GM18520 (cell line): Measurements from ENCODE around the gene NCOA3.
"Not testable (repeated sequence)": the region's sequence is repeated elsewhere in the genome, so short reads cannot be mapped to it uniquely, and the experiment has no call there.

ENCODE experiments used
- ATAC-seq: cut with Tn5 transposase; IDR thresholded peaks from one replicate; pipeline ENCODE4 v1.9.1; 2021; ENCODE audit not compliant: unreplicated experiment

Gene NCOA3

GRCh38 chr20:47500082-47500481 lies 1.6 kb upstream of the NCOA3 start:
- ATAC-seq = not testable (repeated sequence)

DNA sequence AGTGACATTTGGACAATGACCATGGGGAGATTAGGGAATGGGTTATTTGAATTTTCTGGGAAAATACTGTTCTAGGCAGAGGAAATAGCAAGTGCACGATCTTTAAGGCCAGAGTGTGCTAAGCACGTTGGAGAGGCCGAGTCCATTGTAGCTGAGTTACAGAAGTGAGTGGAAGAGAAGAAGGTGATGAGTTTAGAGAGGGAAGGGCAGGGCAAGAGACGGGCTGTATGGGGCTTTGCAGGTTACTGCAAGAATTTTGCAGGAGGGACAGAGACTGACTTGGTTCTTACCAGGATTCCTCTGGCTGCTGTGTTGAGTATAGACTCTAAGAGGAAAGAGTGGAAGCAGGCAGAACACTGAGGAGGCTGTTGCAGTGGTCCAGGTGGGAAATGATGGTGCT lies 1.1 kb upstream of the NCOA3 start:
- ATAC-seq = no peak

DNA sequence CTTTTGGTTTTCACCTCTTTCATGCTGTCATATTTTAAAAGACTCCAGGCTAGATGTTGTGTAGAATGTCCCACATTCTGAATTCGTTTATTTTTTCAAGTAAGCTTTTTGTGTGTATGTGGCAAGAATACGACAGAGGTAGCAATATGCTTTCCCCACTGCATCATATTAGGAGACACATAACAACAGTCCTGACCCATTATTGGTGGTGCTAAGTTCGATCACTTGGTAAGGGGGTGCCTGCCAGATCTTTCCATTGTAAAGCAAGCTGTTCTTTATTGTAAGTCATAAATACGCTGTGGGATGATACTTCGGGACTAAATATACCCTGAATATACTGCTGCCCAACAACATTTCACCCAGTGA lies 588 bp upstream of the NCOA3 start:
- ATAC-seq = no peak

DNA sequence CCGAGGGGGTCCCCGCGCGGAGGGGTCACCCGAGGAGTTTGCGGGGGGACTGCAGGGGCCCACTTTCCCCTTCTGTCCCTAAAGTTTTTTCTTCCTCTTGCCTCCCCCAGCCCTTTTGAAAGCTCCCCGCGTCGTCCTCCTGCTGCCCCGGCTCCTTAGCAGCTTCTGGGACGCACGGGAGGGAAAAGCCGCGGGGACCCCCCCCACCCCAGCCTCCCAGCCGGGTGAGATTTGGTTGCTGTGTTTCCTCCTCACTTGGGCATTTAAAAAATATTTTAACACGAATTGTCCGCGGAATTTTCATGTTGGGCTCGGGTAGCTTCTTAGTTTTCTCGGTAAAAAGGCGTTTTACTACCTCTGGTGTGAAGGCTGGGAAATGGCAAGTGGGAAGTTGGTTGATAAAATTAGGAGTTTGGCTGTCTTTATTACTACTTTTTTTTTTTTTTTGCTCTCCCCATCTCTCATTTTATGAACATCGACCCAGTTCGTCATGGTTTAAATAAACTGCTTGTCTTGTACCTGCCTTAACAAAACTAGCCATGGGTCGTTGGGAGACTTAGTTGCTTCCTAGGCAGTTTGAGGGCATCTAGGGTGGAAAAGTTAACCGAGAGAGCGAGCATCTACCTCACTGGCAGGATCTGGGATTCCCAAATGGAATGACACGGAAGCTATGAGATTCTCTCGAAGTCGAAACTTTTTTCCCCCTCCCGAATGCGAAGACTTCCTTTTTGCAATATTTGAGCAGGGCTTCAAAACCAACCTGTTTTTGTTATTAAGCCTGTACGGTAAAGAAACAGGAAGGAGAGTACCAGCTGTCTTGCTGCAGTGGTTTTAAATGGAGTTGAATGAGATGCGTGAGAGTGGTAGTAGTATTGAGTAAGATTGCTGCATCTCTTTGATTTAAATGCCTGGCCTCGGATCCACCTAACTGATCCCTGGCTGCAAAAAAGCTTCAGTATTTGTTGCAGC lies 868 bp downstream of the NCOA3 start:
- no peak for ATAC-seq

GRCh38 chr20:47503685-47504084 lies 2.0 kb downstream of the NCOA3 start:
- ATAC-seq = no peak

DNA sequence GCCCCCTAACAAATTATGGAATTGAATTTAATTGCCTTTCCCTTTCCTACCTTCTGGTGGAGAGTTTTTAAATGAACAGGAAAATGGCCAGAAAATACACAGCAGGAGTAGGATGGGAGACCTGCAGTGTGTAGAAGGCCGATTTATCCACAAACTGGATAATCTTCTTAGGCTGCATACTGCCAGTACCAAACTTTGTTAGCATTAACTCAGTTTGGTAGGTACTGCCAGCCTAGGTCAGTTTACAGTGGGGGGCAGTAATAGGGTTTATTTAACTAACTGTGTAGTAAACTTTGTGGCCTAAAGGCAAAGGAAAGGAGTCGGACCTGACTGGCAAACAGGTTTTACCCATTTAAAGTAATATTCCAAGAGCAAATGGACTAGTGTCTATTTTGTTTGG lies 4.6 kb downstream of the NCOA3 start:
- ATAC-seq = no peak

GRCh38 chr20:47506850-47507249 lies 5.2 kb downstream of the NCOA3 start:
- ATAC-seq = no peak

DNA sequence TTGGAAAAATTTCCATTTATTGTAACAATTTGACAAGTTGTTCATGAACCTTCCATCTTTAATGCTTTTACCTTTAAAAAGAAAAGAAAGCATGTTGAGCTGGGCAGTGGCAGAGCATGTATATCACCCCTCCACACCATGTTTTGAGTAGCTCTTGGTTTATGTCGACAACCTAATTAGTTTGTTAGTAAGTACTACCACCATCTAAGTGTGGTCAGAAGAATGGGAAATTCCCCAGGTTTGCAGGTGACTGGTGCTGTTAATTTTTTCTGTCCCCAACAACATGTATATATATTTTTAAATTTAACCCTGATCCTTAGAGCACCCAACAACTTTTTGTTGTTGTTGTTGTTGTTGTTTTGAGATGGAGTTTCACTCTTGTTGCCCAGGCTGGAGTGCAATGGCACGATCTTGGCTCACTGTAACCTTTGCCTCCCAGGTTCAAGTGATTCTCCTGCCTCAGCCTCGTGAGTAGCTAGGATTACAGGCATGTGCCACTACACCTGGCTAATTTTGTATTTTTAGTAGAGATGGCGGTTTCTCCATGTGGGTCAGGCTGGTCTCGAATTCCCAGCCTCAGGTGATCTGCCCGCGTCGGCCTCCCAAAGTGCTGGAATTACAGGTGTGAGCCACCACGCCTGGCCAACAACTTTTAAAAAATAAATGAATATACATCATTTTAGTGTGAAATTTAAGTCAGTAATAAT lies 5.7 kb downstream of the NCOA3 start:
- ATAC-seq = not testable (repeated sequence)

GRCh38 chr20:47508278-47508677 lies 6.6 kb downstream of the NCOA3 start:
- ATAC-seq = no peak

DNA sequence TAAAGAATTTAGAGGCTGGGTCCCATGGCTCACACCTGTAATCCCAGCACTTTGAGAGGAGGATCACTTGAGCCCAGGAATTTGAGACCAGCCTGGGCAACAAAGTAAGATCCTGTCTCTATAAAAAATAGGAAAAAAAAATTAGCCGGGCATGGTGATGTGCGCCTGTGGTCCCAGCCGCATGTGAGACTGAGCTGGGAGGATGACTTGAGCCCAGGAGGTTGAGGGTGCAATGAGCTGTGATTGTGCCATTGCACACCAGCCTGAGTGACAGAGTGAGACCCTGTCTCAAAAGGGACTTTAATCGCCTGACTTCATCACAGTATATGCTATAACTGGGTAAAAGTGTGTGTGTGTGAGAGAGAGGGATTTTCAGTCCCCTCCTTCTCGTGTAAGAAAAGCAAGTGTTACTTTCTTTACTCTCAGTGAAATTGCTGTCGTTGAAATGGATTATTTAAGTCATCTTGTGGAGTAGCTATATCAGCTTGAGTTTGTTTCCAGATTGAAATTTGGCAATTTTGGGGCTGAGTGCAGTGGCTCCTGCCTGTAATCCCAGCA lies 7.5 kb downstream of the NCOA3 start:
- no peak for ATAC-seq

DNA sequence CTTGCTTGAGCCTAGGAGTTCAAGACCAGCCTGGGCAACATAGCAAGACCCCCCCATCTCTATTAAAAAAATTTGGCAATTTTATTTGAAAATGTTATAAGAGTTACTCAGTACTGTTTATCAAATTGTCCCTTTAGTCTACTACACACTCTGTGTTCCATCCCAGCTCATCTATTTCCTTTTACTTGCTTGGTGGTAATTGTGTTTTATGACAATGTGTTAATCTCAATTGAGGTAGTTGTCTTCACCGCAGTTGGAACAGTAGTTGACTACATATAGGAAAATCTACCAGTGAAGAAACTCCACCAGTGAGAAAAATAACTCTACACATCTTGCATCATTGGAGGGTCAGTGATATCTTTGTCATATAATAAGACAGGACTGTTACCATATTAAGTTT lies 8.0 kb downstream of the NCOA3 start:
- ATAC-seq = no peak

- ATAC-seq = no peak
Observed at GRCh38 chr20:47515843-47516242, 14.2 kb downstream of the NCOA3 start.

- ATAC-seq = no peak
Observed at GRCh38 chr20:47521059-47521808, 19.5 kb downstream of the NCOA3 start.

DNA sequence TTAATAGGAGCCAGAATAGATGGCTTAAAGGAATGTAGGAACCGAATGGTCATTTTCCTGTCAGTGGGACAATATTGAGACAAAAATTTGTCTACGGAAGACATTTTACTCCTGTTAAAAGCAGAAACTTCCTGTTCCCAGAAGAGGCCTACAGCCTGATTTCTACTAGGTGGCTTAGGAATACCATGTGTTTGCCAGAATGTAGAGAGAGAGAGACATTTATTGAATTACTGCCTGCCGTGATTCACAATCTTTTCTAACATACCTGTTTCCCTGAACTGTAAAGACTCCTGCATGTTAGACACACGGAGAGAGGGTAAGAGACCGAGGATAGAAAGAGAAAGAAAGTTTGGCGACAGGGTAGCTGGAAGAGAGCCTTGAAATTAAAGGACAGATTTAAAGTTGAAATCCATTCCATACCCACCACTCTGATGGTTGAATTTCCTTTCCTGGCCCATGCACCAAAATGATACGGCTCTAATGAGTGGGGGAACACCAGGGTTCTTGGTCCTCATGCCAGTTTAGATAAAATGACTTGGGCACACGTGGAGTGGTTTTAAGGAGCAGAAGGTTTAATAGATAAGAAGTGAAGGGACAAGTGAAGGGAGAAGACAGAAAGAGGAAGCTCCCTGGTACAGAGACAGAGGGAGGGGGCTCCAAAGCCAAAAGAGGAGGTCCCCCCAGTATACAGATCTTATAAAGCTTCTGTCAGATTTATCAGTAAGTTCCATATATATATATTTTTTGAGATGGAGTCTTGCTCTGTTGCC lies 22.5 kb downstream of the NCOA3 start:
- no peak for ATAC-seq

GRCh38 chr20:47527004-47527800 lies 25.5 kb downstream of the NCOA3 start:
- ATAC-seq = no peak

- no peak for ATAC-seq
Observed at GRCh38 chr20:47529840-47530239, 28.2 kb downstream of the NCOA3 start.

DNA sequence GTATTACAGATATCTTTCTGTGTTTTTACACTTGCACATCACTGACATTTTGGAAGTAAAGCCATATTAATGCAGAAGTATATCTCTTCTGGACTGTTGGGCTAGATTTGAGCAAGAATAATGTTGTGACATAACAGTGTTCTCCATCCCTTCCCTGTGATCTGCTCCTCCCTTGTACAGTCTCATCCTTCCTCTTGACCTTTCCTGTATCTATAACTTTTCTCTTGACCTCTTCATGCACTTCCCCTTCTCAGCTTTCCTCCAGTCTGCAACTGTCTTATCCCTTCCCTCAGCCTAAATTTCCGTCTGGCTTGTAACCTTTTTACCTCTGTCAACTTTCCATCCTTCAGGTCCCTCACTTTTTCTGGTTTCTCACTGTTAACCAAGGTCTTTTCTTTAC lies 29.8 kb downstream of the NCOA3 start:
- ATAC-seq = no peak

GRCh38 chr20:47532002-47532401 lies 30.3 kb downstream of the NCOA3 start:
- ATAC-seq = no peak

DNA sequence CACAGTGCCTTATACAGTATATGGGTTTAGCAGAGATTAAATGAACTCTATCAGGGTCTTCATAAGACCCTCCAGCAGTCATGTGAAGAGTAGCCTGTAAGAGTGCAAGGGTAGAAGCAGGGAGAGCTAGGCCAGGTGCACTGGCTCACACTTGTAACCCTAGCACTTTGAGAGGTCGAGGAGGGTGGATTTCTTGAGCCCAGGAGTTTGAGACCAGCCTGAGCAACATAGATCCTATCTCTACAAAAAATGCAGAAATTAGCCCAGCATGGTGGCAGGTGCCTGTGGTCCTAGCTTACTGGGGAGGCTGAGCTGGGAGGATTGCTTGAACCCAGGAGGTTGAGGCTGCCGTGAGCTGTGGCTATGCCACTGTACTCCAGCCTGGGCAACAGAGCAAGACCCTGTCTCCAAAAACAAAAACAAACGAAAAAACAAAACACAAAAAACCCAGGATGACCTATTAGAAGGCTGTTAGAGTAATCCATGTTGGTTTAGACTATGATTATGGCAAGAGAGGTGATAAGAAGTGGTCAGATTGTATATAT lies 31.9 kb downstream of the NCOA3 start:
- no peak for ATAC-seq
